GM13977 (cell line): Measurements from ENCODE around the gene IFITM10.

Experiments
- DNase-seq: peaks from one replicate; pipeline ENCODE4 v3.0.0; 2012; ENCODE audit warnings: low spot score
- in situ Hi-C: fragments of 300-500 bp; cut with MboI; formaldehyde crosslinking; loops from one replicate; pipeline ENCODE4 v1.12.0; 2022; ENCODE audit warnings: low sequenced_read_pairs, low pct_unique_long_range_greater_than_20kb, mixed read lengths, inconsistent platforms; ENCODE audit not compliant: unreplicated experiment
- TF ChIP-seq, protein P1 (sequence below): IDR thresholded peaks from 2 replicates; pipeline ENCODE4 v1.5.1; 2012; ENCODE audit warnings: mild to moderate bottlenecking, control low read depth; ENCODE audit not compliant: insufficient read depth; ENCODE audit errors: extremely low read depth, missing control alignments

Gene IFITM10

DNA sequence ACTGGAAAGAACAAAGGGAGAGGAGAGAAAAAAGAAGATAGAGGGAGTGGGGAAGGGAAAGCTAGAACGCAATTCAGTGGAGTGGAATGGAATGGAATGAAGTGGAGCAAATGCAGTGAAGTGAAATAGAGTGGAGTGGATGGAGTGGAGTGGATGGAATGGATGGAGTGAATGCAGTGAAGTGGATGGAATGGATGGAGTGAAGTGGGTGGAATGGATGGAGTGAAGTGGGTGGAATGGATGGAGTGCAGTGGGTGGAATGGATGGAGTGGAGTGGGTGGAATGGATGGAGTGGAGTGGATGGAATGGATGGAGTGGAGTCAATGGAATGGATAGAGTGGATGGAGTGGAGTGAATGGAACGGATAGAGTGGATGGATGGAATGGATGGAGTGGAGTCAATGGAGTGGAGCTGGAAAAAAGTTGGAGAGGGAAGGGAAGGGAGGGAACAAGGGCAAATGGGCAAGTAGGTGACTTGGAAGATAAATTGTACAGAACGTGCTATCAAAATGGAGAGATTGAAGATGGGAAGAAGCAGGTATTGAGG lies 13.9 kb downstream of the IFITM10 start:
- TF ChIP-seq, protein P1, sequence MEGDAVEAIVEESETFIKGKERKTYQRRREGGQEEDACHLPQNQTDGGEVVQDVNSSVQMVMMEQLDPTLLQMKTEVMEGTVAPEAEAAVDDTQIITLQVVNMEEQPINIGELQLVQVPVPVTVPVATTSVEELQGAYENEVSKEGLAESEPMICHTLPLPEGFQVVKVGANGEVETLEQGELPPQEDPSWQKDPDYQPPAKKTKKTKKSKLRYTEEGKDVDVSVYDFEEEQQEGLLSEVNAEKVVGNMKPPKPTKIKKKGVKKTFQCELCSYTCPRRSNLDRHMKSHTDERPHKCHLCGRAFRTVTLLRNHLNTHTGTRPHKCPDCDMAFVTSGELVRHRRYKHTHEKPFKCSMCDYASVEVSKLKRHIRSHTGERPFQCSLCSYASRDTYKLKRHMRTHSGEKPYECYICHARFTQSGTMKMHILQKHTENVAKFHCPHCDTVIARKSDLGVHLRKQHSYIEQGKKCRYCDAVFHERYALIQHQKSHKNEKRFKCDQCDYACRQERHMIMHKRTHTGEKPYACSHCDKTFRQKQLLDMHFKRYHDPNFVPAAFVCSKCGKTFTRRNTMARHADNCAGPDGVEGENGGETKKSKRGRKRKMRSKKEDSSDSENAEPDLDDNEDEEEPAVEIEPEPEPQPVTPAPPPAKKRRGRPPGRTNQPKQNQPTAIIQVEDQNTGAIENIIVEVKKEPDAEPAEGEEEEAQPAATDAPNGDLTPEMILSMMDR: no peak
- in situ Hi-C loops: no loop called here
- no peak for DNase-seq

DNA sequence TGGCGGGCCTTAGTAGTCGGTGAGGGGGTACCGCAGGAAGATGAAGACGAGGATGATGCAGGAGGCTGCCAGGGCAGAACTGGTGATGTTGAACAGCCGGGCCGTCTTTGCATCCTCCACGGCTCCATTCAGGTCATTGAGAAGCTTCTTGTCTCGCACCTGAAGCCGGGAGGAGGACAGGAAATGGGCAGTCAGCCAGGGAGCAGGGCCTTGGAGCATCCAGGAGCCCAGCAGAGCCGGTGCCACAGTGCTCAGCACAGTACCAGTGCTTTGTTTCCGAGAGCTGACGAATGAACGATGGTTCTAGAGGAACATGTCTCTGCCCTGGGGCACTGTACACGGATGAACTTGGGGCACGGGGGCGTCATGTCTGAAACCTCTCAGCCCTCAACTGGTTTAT lies 15.1 kb downstream of the IFITM10 start:
- in situ Hi-C loops: no loop called here
- DNase-seq: no peak
- TF ChIP-seq, protein P1: no peak

DNA sequence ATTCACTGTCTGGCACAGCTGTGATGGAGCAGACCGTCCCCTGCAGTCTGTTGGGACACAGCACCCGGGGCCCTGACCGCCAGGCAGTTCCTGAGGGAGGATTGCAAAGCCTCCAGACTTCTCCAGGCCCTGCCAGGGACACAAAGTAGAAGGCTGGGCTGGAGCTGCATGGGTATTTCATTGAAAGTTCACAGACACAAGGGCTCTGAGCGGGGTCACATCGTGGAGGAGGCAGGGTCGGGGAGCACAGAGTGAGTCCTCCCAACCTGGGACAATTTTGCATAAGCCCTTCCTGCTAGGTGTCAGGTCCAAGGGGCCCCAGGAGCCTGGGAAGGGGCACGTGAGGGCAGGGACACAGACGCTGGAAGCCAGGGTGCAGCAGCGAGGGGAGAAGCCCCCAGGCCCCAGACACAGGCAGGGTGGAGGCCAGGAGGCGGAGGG lies 15.7 kb downstream of the IFITM10 start:
- DNase-seq: no peak
- TF ChIP-seq, protein P1: no peak
- in situ Hi-C loops: no loop called here

DNA sequence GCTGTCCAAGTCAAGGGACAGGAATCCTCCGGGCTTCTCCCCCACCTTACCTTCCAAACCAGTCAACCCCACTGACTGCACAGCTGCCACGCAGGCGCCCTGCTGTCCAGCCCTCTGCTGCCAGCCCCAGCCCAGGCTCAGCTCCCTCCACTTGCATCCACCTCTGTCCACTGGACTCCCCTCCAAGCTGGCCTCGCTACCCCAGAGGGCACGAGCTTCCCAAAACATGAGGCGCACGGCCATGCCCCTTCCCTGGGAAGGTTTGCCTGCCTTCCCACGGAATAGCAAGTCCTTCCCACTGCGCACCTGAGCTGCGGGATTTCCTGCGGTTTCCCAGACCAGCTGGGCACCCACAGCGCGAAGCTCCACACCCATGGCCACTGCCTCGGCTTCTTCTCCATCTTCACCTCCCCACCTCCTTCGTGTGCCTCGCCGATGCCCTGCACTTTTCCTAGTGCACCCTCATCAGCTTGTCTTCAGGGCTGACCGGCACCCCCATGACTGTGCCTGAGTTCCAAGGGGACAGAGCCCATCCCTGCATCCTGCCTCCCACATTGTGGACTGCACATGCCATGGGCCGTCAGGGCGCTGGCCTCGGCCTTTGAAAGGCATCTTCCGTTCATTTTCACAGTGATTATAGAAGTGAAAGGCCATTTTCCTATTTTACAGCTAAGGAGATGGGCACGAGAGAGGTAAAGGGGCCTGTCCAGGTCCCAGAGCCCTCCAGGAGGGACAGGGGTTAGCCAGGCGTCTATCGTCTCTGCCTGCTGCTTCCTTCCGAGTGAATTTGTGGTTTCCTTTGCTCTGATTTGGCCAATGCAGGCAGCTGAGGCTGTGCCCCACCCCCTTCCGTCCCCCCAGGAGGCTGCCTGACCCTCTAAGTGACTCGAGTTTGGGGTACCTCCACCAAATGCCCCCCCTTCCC lies 16.4 kb downstream of the IFITM10 start:
- in situ Hi-C loops: no loop called here
- TF ChIP-seq, protein P1: no peak
- DNase-seq: no peak

DNA sequence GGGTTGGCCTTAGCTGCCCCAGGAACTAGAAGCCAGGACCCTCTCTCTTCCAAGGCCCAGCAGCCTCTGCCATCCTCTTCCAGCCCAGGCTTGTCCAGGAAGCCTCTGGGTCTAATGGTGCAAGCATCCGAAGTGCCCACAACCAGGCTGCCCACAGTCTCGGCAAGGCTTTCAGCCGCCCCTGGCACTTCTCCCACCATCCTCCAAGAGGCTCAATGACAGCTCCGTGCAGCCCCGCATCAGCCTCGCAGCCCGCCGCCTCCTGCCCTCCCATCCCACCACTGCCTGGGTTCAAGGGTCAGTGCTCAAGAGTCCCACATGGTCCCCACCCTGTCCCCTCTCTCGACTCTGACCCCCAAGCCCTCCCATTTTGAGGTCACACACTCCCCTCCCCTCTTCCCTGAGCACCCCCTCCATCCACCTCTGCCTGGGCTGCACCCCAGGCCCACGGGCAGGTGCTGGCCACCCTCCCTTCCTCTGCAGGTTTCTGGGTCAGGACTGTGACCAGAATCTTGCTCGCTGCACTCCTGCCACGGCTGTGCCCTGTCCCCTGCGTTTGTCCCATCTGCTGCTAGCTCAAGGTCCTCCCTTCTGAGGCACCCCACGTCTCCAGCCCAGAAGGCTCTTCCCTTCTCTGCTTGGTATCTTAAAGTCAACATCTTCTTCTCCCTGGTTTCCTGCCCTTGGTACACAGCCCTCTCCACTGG lies 17.2 kb downstream of the IFITM10 start:
- in situ Hi-C loops: no loop called here
- no peak for DNase-seq
- TF ChIP-seq, protein P1: no peak

DNA sequence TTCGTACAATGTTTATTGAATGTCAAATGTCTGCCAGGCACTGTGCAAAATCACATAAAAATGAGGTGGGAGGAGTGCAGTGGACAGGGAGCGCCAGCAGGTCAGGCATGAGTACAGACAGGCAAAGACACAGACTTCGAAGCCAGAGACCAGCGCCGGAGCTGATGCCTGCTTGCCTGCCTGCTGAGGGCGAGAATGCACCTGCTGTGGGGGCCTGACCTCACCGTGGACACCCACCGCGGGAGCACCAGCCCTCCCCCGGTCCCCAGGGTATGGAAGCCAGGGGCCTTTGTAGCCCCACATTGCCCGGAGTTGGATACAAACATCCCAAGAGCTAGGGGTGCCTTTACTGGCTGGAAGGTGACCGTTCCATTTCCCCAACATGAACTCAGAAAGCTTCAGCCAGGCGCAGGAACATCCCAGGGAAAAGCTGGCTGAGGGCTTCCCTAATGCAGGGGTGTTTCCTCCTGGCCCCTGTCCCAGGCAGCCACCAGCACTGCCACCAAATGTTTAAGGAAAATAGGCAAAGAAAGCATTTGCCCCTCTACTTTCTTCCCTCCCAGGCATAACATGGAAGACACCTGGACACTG lies 17.9 kb downstream of the IFITM10 start:
- no peak for DNase-seq
- in situ Hi-C loops: no loop called here
- TF ChIP-seq, protein P1: no peak
